Gastrocnemius medialis (tissue), 4 donors: ENCODE measurements around the gene RNF144A.

Experiments used
- POLR2A ChIP-seq, 2 donors: fragments of 450-650 bp; IDR thresholded peaks; one replicate each; pipeline ENCODE4 v1.6.1; 2017; ENCODE audit warnings: antibody characterized with exemption in 2 of 2, mild to moderate bottlenecking in 2 of 2, moderate library complexity in 2 of 2
- TF ChIP-seq, protein P1 (sequence below), 5 experiments: fragments of 450-650 bp in 3 of 5; fragments of 200-600 bp in 2 of 5; sonication (generic) in 2 of 5; IDR thresholded peaks in 4 of 5; conservative IDR thresholded peaks in 1 of 5; 1 replicate in 4 of 5; 2 replicates in 1 of 5; pipeline ENCODE4 v1.5.1; 2016 to 2019; ENCODE audit warnings: antibody characterized with exemption in 5 of 5, mild to moderate bottlenecking in 3 of 5, moderate library complexity in 3 of 5

DNA sequence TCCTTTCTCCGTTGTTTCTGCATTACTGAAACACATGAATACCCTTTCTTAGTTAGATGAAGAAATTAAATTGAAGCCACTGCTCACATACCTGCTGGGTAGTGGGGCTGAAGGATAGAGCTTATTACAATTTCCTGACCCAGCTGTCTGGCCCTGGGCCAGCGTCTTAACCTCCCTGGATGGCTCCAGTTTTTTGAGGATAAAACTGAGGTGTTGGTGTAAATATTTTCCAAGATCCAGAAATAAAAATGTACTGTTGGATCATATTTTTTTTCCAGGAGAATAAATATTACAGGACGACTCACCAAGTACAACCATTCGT is 3.5 kb downstream of the RNF144A start:
- no peak for TF ChIP-seq POLR2A (IDR thresholded peaks at IDR 0.05)
- TF ChIP-seq, protein P1, sequence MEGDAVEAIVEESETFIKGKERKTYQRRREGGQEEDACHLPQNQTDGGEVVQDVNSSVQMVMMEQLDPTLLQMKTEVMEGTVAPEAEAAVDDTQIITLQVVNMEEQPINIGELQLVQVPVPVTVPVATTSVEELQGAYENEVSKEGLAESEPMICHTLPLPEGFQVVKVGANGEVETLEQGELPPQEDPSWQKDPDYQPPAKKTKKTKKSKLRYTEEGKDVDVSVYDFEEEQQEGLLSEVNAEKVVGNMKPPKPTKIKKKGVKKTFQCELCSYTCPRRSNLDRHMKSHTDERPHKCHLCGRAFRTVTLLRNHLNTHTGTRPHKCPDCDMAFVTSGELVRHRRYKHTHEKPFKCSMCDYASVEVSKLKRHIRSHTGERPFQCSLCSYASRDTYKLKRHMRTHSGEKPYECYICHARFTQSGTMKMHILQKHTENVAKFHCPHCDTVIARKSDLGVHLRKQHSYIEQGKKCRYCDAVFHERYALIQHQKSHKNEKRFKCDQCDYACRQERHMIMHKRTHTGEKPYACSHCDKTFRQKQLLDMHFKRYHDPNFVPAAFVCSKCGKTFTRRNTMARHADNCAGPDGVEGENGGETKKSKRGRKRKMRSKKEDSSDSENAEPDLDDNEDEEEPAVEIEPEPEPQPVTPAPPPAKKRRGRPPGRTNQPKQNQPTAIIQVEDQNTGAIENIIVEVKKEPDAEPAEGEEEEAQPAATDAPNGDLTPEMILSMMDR (IDR thresholded peaks at IDR 0.05 in 4 of 5, conservative IDR thresholded peaks at IDR 0.05 in 1 of 5): no peak
